Measurements from ENCODE around the gene ZNF30. TPM values are rescaled to one million over a fixed set of nuclear protein-coding genes. Genes with fewer than 3 reads are reported as not detected.
A peak's percentile ranks its signal among the peaks of the same experiment; 100 is the strongest.
"Not testable (repeated sequence)": the region's sequence is repeated elsewhere in the genome, so short reads cannot be mapped to it uniquely, and the experiment has no call there.

The ZNF30 gene
- 1 to 10 TPM; 3.7 to 6.2 (median 4.7) TPM for polyA plus RNA-seq

- H3K4me3 Mint-ChIP-seq = peak within 1 kb of the TSS; percentile 89 to 93 (median 92)
- H3K27me3 Mint-ChIP-seq (ENCODE audit: low read depth in 3 of 3) = peaks cover 0 to 2% (median 0%) of the 10 kb centered on the region in 3 donors
- no peaks in the 10 kb centered on the region for H3K9me3 Mint-ChIP-seq
- peaks cover 1 to 9% (median 2%) of the 10 kb centered on the region in 3 donors for H3K36me3 Mint-ChIP-seq
- H3K27ac Mint-ChIP-seq = peak within 1 kb of the TSS; percentile 68 to 85 (median 80)
- peak; percentile 74 to 80 (median 79) for DNase-seq
- peaks cover 16 to 31% of the 10 kb centered on the region in 2 donors for H3K4me1 Mint-ChIP-seq
Observed at GRCh38 chr19:34926685-34927375, at the start of gene ZNF30. Gene ZNF30, plus strand, starts transcription at chr19:34926903. Its CDS starts 3,045 bp downstream, at chr19:34929948.

GRCh38 chr19:34879563-34879962 lies 47.1 kb upstream of the ZNF30 start:
- Mint-ChIP-seq H3K36me3 (peaks cover 0 to 3% (median under 1%) of the 10 kb centered on the region in 3 donors), H3K4me1 (no peaks in the 10 kb centered on the region), H3K27ac (no peak overlapping the region)

GRCh38 chr19:34880034-34880433 lies 46.7 kb upstream of the ZNF30 start:
- Mint-ChIP-seq H3K4me1 (no peaks in the 10 kb centered on the region), H3K4me3 (no peak overlapping the region), H3K36me3 (peaks cover 5 to 8% (median 5%) of the 10 kb centered on the region in 3 donors), H3K9me3 (peaks cover 6 to 12% (median 6%) of the 10 kb centered on the region in 6 donors), H3K27ac (no peak overlapping the region), H3K27me3 (ENCODE audit: low read depth in 3 of 3) (peaks cover 3 to 24% (median 5%) of the 10 kb centered on the region in 3 donors)
- DNase-seq = no peak

More at GRCh38 chr19:34879563-34879962, 47.1 kb upstream of the ZNF30 start:
- Mint-ChIP-seq H3K27me3 (ENCODE audit: low read depth in 3 of 3) (peaks cover 3 to 20% (median 4%) of the 10 kb centered on the region in 3 donors), H3K4me3 (no peak overlapping the region), H3K9me3 (peaks cover under 1 to 8% (median 2%) of the 10 kb centered on the region in 6 donors)
- DNase-seq = no peak

GRCh38 chr19:34881982-34882381 lies 44.7 kb upstream of the ZNF30 start:
- no peak for DNase-seq
- no peak overlapping the region for H3K27ac Mint-ChIP-seq
- H3K36me3 Mint-ChIP-seq = peaks cover 5 to 16% (median 11%) of the 10 kb centered on the region in 3 donors
- H3K4me1 Mint-ChIP-seq = no peaks in the 10 kb centered on the region
- no peak overlapping the region for H3K4me3 Mint-ChIP-seq
- peaks cover 3 to 24% (median 4%) of the 10 kb centered on the region in 3 donors for H3K27me3 Mint-ChIP-seq (ENCODE audit: low read depth in 3 of 3)
- peaks cover 9 to 29% (median 21%) of the 10 kb centered on the region in 6 donors for H3K9me3 Mint-ChIP-seq

- Mint-ChIP-seq H3K4me1 (no peaks in the 10 kb centered on the region), H3K4me3 (no peak overlapping the region), H3K27ac (no peak overlapping the region), H3K9me3 (peaks cover 15 to 29% (median 21%) of the 10 kb centered on the region in 6 donors), H3K36me3 (peaks cover 5 to 16% (median 10%) of the 10 kb centered on the region in 3 donors), H3K27me3 (ENCODE audit: low read depth in 3 of 3) (peaks cover 1 to 8% (median 3%) of the 10 kb centered on the region in 3 donors)
- DNase-seq = no peak
Observed at GRCh38 chr19:34888091-34888490, 38.6 kb upstream of the ZNF30 start.

GRCh38 chr19:34900245-34900644 lies 26.5 kb upstream of the ZNF30 start:
- DNase-seq = no peak
- Mint-ChIP-seq H3K9me3 (peaks cover 0 to 19% (median 0%) of the 10 kb centered on the region in 6 donors), H3K4me3 (no peak overlapping the region), H3K27ac (no peak overlapping the region), H3K36me3 (no peaks in the 10 kb centered on the region), H3K4me1 (no peaks in the 10 kb centered on the region), H3K27me3 (ENCODE audit: low read depth in 3 of 3) (peaks cover 4 to 14% (median 13%) of the 10 kb centered on the region in 3 donors)

- Mint-ChIP-seq H3K9me3 (no peaks in the 10 kb centered on the region), H3K4me3 (no peak overlapping the region), H3K4me1 (peaks cover 0 to 2% of the 10 kb centered on the region in 2 donors), H3K27me3 (ENCODE audit: low read depth in 3 of 3) (peaks cover 13 to 29% (median 21%) of the 10 kb centered on the region in 3 donors), H3K36me3 (no peaks in the 10 kb centered on the region), H3K27ac (no peak overlapping the region)
- DNase-seq = no peak
Observed at GRCh38 chr19:34904664-34905527, 21.8 kb upstream of the ZNF30 start.

GRCh38 chr19:34910770-34911169 lies 15.9 kb upstream of the ZNF30 start:
- Mint-ChIP-seq H3K27ac (no peak overlapping the region), H3K9me3 (peaks cover 0 to 5% (median 0%) of the 10 kb centered on the region in 6 donors), H3K27me3 (ENCODE audit: low read depth in 3 of 3) (peaks cover 8 to 22% (median 9%) of the 10 kb centered on the region in 3 donors), H3K36me3 (no peaks in the 10 kb centered on the region), H3K4me3 (no peak overlapping the region), H3K4me1 (no peaks in the 10 kb centered on the region)
- no peak for DNase-seq

GRCh38 chr19:34917144-34917543 lies 9.6 kb upstream of the ZNF30 start:
- not testable (repeated sequence) for DNase-seq; H3K4me3 Mint-ChIP-seq; H3K27ac Mint-ChIP-seq; H3K27me3 Mint-ChIP-seq (ENCODE audit: low read depth in 3 of 3); H3K4me1 Mint-ChIP-seq
- Mint-ChIP-seq H3K36me3 (peaks cover 0 to 12% (median 3%) of the 10 kb centered on the region in 3 donors), H3K9me3 (peaks cover 0 to 24% (median 10%) of the 10 kb centered on the region in 6 donors)

GRCh38 chr19:34918190-34918589 lies 8.5 kb upstream of the ZNF30 start:
- Mint-ChIP-seq H3K4me3 (no peak overlapping the region), H3K27me3 (ENCODE audit: low read depth in 3 of 3) (peaks cover 0 to 9% (median 3%) of the 10 kb centered on the region in 3 donors), H3K9me3 (peaks cover 0 to 24% (median 9%) of the 10 kb centered on the region in 6 donors), H3K27ac (no peak overlapping the region), H3K36me3 (peaks cover 0 to 12% (median 3%) of the 10 kb centered on the region in 3 donors), H3K4me1 (no peaks in the 10 kb centered on the region)
- no peak for DNase-seq

GRCh38 chr19:34920090-34920786 lies 6.5 kb upstream of the ZNF30 start:
- H3K27me3 Mint-ChIP-seq (ENCODE audit: low read depth in 3 of 3); DNase-seq: not testable (repeated sequence)

GRCh38 chr19:34925278-34925855 lies 1.3 kb upstream of the ZNF30 start:
- Mint-ChIP-seq H3K9me3 (no peaks in the 10 kb centered on the region), H3K4me3 (peak overlapping the region in 2 of 5 donors; percentile 21 to 92), H3K27me3 (ENCODE audit: low read depth in 3 of 3) (peaks cover 0 to 2% (median 0%) of the 10 kb centered on the region in 3 donors), H3K27ac (no peak overlapping the region), H3K36me3 (peaks cover 0 to 3% (median 0%) of the 10 kb centered on the region in 3 donors), H3K4me1 (peaks cover 16 to 31% of the 10 kb centered on the region in 2 donors)
- no peak for DNase-seq

More at GRCh38 chr19:34920090-34920786, 6.5 kb upstream of the ZNF30 start:
- peaks cover 0 to 24% (median 9%) of the 10 kb centered on the region in 6 donors for H3K9me3 Mint-ChIP-seq
- H3K36me3 Mint-ChIP-seq = peaks cover 0 to 12% (median 3%) of the 10 kb centered on the region in 3 donors
- H3K4me3 Mint-ChIP-seq, H3K4me1 Mint-ChIP-seq, H3K27ac Mint-ChIP-seq: not testable (repeated sequence)

GRCh38 chr19:34926361-34926684 lies 380 bp upstream of the ZNF30 start:
- H3K4me3 Mint-ChIP-seq = peak overlapping the region; percentile 89 to 93 (median 92)
- H3K27ac Mint-ChIP-seq = peak overlapping the region in 3 of 6 donors; percentile 68 to 85 (median 85)
- no peak for DNase-seq
- peaks cover 0 to 4% (median 0%) of the 10 kb centered on the region in 3 donors for H3K36me3 Mint-ChIP-seq
- no peaks in the 10 kb centered on the region for H3K9me3 Mint-ChIP-seq
- peaks cover 16 to 31% of the 10 kb centered on the region in 2 donors for H3K4me1 Mint-ChIP-seq
- H3K27me3 Mint-ChIP-seq (ENCODE audit: low read depth in 3 of 3) = peaks cover 0 to 2% (median 0%) of the 10 kb centered on the region in 3 donors
